Activated CD4-positive, alpha-beta T cell treated with anti-CD3 and anti-CD28 coated beads, Interleukin-2, amount 50 U/mL, for 4 hours (primary cell): ENCODE data around the gene PLET1.

ENCODE experiments used
- DNase-seq, 2 experiments: peaks; one replicate each; pipeline ENCODE4 v3.0.0-alpha.2; 2020

The PLET1 gene

DNA sequence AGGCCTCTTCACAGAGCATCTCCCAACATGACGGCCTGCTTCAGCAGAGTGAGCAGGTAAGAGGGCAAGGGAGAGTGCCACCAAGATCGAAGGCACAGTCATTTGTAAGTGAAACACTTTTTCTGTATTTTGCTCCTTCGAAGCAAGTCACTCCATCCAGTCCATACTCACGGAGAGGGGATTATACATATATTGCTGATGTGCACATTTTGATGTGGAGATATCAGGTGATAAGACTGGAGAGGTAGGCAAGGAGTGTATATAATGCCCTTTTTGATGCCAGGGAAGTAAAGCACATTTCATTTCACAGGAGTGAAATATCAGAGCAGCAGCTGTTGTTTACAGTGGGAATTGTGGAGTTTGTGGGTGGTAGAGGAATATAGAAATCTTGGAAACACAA, 23.2 kb downstream of the PLET1 start:
- no peak for DNase-seq

DNA sequence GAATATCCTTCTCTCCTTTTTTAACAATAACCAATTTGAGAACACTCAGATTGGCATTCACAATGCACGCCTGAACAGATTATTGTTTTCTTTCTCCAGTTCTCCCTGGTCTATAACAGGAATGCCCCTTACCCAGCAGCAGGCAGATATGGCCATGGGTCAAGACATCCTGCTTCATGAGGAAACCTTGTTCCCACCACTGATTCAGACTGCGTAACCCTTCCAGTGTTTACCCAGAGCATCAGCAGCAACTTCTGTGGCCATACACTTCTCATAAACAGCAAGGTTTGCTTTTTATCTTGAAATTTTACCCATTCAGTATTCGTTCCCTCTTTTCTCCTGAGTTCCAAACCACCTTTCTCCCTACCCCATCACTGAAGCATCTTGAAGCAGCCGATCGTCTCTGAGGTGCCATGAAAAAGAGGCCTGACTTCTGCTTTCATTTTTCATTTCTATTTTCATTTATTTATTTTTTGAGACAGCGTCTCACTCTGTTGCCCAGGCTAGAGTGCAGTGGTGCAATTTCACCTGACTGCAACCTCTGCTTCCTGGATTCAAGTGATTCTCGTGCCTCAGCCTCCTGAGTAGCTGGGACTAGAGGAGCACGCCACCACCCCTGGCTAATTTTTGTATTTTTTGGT, 24.8 kb downstream of the PLET1 start:
- DNase-seq, result no peak

DNA sequence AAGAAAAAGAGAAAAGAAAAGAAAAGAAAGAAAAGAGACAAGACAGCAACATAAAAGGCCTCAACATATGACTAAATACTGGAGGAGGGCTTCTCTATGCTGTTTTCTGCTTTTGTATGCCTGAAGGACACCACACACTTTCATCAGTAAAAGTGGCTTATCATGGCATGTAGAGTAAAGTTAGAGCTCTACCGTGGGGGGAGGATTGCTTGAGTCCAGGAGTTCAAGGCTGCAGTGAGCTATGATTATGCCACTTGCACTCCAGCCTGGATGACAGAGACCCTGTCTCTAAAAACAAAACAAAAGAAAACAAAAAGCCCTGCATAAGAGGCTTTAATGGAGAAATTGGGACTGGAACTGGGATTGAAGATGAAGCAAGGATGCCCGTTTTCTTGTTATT, 28.7 kb downstream of the PLET1 start:
- no peak for DNase-seq

DNA sequence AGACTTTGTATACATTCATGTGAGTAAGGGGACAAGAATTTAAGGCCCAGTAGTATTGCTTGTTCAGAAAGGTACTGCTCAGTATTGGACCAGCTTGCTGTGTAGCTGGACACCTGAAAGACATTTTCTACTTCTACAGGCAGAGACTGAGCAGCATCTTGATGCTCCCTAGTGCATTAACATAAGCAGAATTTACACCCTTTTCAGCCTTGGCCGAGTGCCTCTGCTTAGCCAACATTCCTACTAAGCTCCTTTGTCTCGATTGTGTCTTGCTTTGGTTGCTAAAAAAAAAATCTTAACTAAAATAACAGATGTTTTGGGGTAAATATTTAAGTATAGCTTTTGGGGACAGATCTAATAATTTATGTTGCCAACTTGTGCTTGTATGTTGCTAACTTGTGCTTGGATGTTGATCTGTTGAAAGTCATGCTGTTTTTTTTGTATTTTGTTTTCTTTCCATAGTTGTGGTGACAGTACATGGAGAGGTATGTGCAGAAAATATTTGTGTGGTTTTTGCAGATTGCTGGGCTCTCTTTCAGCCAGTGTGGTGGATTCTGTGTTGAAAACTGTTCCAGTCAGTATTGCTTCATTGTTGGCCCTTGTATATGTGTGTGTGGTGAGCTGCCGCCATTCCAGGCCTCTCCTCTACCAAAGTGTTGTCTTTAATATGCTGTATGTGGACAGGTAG, 30.8 kb downstream of the PLET1 start:
- DNase-seq, result no peak

DNA sequence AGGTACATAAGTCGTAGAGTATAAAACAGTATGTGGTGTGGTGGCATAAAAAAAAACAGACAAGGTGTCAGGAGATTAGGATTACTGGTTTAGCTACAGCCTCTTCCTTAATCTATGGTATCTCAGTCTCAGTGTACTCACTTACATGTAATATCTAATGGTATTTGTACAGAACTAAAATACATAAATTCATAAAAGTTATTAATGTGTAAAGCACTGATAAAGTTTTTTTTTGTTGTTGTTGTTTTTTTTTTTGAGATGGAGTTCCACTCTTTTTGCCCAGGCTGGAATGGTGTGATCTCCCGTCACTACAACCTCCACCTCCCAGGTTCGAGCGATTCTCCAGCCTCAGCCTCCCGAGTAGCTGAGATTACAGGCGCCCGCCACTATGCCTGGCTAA, 31.5 kb downstream of the PLET1 start:
- DNase-seq, result no peak

DNA sequence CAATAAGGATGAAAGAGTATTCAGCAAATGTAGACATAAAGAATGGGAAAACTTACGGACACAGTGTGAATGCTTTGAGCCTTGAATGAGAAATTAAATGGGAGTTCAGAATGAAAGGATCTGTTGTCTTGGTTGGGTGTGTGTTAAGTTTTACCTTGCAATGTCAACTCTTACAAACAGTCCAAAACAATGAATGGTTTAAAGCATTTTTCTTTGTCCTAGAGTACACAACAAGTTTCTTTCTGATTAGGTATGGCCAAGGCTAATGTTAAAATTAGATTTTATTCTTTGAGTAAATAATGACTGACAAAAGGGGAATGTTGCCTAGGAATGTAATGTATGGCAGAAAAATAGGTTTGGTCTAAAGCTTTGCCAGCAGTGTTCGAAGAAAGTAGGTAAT, 32.0 kb downstream of the PLET1 start:
- no peak for DNase-seq

DNA sequence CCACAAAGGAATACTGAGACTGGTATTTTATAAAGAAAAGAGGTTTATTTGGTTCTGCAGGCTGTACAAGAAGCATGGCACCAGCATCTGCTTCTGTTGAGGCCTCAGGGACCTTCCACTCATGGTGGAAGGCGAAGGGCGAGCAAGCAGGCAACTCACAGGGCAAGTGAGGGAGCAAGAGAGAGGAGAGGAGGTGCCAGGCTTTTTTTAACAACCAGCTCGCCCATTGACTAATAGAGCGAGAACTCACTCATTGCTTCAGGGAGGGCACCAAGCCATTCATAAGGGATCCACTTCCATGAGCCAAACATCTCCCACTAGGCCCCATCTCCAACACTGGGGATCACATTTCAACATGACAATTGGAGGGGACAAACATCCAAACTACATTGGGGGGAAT, 33.2 kb downstream of the PLET1 start:
- no peak for DNase-seq

DNA sequence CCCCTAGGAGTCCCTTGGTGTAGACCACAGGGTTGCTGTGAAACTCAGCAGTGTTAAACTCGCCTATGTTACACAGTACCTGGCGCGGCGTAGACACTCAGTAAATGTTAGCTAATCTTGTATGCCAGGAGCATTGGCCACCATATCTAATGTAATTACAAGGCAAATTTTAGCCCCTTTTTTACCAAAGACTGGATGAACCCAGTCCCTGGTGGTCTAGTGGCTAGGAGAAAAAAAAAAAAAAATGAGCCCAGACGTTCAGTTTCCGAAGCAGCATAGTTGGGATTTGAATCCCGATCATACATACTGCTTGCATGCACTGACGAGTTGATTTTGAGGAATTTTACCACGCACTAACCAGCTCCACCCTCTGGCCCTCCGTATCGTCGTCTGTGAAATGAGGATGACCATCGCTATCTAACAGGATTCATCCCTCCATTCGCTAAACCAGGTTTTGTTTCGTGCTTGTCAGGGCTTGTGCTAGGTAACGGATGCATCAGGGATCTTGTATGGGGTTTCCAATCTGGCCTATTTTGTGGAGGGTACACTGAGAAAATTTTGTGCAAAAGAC, 33.7 kb downstream of the PLET1 start:
- DNase-seq, result no peak

DNA sequence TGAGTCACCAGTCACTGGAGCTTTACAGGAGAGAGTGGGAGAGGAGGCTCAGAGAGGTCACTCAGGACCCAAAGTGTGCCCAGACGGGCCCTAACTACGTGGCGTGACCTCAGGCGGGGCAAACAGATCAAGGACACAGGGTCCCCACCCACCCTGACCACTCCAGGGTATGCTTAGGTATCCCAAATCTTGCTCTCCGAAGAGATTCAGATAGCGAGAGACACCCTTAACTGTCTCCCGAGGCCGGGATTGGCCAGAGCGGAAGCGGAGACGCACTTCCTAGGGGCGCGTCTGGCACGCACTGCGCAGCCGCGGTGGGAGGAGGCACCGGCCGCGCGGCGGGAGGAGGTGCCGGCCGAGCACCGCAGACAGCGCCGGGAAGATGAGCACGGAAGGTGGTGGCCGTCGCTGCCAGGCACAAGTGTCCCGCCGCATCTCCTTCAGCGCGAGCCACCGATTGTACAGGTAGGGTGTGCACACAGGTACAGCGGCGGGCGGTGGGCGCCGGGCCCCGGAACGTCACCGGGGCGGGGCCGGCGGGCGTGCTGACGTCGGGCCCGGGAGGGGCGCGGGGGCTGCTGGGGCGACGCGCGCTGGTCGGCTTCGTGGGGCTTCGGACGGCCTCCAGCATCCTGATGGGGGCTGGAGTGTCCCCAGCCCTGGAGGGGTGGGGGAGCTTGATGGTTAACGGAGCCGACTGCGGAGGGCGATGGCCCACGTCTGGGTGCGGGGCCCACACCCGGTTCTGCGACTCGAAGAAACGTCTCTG, 34.4 kb downstream of the PLET1 start, which contains the start of gene PTS:
TSS of gene PTS (plus strand) at position 367 of the 769 bp plus-strand sequence. CDS start at position 383, 16 bp downstream.
- peak; percentile 64 to 72 for DNase-seq

DNA sequence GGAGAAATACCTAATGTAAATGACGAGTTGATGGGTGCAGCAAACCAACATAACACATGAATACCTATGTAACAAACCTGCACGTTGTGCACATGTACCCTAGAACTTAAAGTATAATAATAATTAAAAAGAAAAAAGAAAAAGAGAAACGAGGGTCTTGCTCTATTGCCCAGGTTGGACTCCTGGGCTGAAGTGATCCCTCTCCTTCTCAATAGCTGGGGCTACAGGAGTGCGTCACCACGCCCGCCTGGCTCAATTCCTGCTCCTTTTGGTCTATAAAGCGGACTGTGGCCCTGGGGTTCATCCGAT, 35.0 kb downstream of the PLET1 start:
- DNase-seq, result no peak

DNA sequence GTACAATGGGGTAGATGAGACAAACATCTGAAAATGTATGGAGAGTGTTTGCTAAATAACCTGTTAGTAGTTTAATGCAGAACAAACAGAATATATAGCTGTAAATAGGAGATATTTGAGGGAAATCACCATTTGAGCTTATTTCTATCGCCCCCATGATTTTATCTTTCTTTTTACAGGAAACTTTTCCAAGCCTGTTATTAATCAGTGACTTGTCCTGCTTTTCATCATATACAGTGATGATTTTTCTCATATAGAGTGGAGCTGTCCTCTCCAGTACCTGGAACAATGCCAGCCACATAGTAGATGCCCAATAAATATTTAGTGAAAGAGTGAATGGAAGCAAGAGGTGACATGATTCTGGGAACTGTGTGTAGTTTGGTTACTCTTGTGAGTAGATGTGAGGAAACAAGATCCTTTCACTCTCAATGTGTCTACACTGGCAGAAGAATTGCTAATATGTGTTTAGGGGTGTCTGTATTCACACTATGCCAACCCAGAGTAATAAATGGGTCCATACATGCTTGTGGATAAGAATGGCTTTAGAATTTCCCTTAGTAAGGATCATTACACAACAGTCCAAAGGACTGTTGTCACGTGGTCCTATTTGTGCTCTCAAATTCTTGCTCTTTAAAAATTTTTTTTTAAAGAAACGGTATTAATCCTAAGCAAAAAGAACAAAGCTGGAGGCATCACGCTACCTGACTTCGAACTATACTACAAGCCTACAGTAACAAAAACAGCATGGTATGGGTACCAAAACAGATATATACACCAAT, 36.7 kb downstream of the PLET1 start:
- DNase-seq, result no peak

DNA sequence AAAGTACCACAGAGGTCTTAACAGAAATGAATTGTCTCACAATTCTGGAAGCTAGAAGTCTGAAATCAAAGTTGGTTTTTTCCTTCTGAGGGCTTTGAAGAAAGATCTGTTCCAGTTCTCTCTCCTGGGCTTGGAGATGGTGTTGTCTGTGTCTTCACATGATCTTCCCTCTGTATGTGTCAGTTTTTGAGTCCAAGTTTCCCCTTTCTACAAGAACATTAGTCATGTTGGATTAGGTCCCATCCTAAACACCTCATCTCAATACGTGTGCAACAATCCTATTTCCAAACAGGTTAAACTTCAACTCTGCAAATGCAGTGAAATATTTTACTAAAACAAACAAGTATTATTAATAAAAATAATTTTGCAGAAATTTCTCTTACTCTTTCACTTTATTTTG, 37.5 kb downstream of the PLET1 start:
- DNase-seq, result no peak

DNA sequence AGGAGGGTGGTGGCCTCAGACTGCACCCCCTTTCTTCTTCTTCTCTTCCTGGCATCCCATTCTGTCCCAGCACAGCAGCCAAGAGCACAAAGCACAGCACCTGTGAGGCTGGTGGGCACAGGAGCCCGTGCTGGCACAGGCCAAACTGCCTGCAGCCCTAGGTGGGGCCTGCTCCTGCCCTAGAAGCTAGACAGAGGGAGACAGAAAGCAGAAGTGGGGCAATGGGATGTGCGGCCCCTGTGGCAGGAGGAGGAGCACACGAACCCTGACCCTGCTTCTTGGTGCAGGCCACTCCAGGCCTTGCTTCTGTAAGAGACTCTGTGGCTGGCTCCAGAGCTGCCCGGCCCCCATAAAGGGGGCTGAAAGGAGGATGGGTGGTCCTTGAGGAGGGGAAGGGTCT, 38.4 kb downstream of the PLET1 start:
- no peak for DNase-seq

DNA sequence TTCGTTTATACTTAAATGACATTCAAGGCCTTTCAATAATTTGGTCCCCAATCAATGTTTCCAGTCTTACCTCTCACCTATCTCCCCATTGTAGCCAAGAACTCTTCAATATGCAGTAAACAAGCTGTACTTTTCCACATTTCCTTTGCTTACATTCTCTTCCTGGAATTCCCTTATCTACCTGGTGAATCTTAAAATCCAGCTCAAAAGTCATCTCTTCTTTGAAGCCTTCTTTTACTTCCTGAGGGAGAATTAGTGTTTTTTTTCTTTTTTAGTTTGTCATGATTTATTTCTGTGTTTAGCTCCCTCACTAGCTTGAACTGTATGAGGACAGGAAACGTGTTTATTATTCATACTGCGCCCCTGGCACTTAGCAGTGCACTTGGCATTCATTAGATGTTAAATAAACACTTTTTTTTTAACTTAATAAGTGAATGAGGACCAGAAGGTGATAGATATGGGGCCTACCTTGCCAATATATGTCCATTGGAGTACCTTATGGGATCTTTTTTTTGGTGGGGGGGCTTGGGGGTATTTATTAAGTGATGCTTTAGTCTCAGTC, 39.3 kb downstream of the PLET1 start:
- no peak for DNase-seq

DNA sequence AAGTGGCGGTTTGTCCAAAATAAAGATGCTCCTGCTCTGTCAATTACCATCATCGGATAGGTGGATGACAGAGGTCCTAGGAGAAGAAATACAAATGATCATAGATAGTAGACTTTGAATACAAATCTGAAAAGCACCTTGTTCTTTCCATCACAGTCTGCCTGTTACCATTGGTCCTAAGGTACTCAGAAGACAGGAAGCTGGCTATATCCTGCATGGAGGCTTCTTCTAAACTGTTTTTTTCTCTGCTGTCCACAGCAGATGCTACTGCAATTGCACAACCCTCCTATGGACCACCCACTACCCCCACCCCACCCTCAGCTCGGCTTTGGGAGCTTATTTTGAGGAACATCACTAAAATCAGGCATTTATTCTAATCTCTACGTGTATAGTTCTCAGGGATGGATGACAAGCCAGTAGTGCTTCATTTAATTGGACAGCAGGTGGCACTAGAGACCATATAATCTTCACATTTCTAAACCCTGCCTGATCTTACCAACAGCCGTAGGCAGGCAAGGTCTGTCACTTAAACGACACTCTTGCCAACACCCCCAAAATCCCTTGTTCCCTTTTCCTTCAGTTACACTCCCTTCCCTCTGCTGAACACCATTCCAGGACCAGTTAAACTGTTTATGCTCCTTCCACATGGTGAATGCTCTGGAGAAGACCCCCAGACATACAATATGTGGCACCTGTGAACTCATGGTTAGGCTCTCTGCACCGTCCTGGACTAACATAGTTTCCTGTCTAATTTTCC, 41.0 kb downstream of the PLET1 start:
- peak; percentile 6 to 24 for DNase-seq

DNA sequence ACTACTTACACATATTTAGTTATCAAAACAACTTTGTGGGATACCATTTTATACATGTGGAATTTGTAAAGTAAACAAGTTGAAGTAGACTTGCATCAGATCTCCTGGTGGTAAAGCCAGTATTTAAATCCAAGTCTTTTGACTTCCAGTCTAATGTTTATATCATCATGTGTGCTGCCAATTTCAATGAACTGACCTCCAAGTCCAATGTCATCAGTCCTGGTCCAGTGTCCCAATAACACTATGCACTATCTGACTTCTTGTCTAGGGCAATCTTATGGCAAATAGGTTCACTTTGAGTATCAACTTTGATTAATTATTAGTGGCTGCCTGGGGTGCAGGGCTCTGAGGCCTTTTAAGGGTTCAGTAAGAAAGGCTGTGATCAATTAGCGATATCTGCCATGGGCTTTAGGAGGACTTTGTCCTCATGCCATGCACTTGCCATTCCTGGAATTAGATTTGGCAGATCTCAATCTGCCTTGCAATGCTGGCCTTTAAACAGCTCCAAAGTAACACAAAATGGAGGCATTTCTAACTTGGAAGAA, 44.0 kb downstream of the PLET1 start:
- DNase-seq, result no peak

DNA sequence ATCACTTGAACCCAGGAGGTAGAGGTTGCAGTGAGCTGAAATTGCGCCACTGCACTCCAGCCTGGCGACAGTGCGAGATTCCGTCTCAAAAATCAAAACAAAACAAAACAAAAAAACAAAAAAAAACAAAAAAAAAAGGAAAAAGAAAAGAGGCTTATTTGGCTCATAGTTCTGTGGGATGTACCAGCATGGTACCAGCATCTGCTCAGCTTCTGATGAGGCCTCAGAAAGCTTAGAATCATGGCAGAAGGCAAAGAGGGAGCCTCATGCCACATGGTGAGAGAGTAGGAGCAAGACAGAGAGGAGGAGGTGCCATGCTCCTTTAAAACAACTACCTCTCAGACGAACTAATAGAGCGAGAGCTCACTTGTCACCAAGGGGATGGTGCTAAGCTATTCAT, 45.0 kb downstream of the PLET1 start:
- DNase-seq, result no peak

DNA sequence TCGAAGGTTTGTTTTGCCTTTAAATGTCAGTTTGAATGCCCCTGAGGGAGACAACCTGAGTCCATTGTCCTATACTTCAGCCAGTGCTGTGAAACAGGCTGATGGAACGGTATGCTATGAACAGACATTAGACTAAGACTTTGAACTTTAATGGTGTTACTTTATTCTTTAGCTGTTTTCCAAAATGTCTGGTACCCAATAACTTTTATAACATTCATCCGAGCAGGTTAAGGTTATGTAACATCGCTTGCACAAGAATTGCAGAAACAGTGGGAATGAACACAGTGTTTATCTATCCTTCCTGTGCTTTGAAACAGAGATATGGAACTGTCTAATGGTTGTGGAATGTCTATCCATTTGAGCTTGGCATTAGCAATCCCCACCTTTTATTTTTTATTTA, 46.9 kb downstream of the PLET1 start:
- DNase-seq, result no peak

DNA sequence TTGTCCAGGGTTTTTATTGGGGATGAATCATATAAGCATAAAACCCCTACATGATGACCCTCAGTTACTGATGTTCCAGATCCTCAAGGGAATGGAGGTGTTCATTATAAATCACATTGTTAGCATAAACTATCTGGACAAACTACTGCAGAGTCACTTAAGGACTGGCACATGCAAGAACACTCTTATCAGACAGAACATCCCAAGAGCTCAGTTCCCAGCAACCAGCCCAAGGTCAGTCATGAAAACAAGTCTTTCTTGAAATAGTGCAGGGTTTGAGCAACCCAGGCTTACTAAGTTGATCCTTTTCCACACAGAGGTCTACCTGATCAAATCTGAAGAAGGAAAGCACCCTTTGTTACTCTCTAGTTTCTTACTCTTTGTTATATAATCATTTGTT, 48.0 kb downstream of the PLET1 start:
- DNase-seq, result no peak

DNA sequence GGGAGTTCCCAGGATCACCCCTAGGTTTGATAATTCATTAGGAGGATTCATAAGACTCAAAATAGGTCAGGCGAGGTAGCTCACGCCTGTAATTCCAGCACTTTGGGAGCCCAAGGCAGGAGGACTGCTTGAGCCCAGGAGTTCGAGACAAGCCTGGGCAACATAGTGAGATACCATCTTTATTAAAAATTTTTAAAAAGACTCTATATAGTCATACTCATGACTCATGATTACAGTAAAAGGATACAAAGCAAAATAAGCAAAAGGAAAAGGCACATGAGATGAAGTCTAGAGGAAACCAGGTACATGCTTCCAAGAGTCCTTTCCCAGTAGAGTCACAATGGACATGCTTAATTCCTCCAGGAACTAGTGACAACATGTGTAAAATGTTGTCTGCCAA, 48.4 kb downstream of the PLET1 start:
- no peak for DNase-seq

DNA sequence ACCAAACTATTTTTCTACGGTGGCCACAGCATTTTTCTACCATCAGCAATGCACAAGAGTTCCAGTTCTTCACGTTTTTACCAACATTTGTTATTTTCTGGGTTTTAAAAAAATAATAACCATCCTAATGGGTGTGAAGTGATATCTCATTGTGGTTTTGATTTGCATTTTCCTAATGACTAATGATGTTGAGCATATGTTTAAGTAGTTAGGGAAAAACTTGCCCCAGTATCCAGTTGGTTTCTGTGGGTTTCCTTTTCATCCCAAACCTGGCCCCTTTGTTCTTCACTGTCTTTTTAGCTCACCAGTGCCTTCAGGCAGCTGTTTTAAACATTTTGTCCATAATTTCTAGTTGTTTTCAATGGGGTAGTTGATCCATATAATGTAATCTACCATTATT, 49.1 kb downstream of the PLET1 start:
- DNase-seq, result no peak

DNA sequence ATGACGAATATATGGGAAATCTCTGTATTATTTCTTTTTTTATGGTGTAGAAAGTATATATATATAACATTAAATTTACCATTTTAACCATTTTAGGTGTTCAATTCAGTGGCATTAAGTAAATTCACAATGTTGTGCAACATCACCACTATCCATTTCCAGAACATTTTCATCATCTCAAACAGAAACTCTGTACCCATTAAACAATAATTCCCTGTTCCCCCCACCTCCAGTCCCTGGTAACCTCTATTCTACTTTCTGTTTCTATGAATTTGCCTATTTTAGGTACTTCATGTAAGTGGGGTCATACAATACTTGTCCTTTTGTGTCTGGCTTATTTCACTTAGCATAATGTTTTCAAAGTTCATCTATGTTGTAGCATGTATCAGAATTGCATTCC, 49.8 kb downstream of the PLET1 start:
- no peak for DNase-seq
